ENCODE data around the gene PCDHA8.

DNA sequence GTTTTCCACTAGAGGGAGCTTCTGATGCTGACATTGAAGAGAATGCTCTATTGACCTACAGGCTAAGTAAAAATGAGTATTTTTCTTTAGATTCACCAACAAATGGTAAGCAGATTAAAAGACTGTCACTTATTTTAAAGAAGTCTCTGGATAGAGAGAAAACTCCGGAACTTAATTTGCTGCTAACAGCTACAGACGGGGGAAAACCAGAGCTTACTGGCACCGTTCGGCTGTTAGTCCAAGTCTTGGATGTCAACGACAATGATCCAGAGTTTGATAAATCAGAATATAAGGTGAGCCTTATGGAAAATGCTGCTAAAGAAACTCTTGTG lies 28.5 kb downstream of the PCDHA8 start:
- TF ChIP-seq GATA2 (IDR thresholded peaks at IDR 0.05; ENCODE audit: low read depth, low read length) (no peak), GATA3 (IDR thresholded peaks at IDR 0.05; ENCODE audit: low read depth, low read length) (no peak)

All from SH-SY5Y (cell line).